ENCODE data around the gene MSL3.

MSL3 gene

DNA sequence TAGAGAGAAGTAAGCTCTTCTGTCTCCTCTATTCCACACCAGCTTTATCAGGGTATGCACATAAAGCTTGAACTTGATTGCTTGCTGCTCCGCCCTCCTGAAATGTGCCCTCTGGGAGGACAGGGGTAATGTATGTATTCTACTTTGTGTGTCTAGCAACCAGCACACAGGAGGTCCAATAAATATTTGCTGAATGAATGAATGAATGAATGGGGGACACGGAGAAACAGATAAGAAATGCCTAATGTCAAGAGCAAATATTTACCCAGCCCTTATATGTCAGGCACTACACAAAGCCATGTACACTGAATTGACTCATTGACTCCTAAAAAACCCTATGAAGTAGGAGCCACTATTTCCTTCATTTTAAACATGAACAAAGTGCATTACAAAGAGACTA is 2.3 kb upstream of the MSL3 start:
- Mint-ChIP-seq H3K9me3 (no peaks in the 10 kb centered on the region), H3K27me3 (peaks cover 8% of the 10 kb centered on the region), H3K4me3 (no peak overlapping the region), H3K27ac (no peak overlapping the region), H3K4me1 (peaks cover 11% of the 10 kb centered on the region)
- DNase-seq (no peak), ATAC-seq (no peak)

DNA sequence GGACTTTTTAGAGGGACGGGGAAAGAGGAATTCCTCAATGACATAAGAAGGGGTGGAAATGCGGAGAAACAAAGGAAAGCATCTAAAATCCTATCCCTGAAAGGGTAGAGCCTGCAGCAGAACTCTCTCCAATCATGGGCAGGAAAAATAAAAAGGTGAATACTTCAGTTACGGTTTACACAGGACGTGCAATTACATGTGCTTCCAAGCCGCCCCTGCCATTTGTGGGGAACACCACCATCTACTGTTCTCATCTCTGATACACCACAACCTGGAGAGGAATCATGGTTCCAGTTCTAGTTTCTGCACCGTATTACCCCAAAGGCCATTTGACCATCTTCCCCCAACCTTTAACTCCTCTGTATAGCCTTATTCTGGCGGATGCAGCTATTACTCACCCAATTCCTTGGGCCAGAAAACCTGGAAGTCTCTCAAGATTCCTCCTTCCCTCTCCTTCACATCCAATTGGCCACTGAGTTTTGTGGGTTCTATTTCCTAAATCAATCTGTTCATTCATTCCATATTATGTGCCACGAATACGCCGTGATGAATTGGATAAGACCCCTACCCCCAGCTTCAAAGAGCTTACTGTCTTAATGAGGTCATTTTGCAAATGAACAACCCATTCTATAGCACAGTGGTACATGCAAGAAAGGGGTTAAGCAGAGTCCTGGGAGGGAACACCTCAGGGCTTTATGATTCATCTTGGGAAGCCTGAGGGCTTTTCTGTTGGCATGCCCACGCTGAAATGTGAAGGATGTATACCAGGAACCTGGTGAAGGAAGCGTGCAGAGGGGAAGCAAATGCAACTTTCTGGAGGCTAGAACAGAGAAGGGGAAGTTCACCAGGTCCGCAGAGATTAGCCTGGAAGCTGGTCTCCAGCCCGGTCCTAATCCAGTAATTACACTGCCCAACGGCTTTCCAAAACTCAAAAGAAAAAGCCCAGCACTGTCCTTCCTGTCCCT is 1.4 kb upstream of the MSL3 start:
- ATAC-seq (no peak), DNase-seq (no peak)
- H3K27me3 Mint-ChIP-seq: peaks cover 8% of the 10 kb centered on the region
- no peaks in the 10 kb centered on the region for H3K9me3 Mint-ChIP-seq
- H3K27ac Mint-ChIP-seq: no peak overlapping the region
- H3K4me1 Mint-ChIP-seq: peaks cover 11% of the 10 kb centered on the region
- H3K4me3 Mint-ChIP-seq: peak overlapping the region; percentile 67 to 68

DNA sequence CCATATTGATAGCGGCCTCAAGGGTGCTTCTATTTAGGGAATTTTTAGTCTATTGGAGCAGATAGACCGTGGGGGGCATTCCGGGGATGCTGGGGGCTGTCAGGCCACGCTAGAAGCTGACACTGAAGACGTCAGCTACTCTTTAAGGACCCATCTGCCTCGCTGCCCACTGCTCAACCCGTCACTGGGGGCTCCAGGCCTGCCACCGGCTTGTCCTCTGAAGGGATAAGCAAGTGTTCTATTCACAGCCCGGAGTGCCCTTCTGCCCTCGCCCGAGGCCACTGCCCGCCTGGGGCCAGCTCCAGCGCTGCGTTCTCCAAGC is 679 bp upstream of the MSL3 start:
- Mint-ChIP-seq H3K4me3 (peak overlapping the region; percentile 65 to 76), H3K27me3 (peaks cover 8% of the 10 kb centered on the region), H3K27ac (no peak overlapping the region), H3K9me3 (no peaks in the 10 kb centered on the region), H3K4me1 (peaks cover 11% of the 10 kb centered on the region)
- DNase-seq (peak in 1 of 2 donors; percentile 8), ATAC-seq (no peak)

DNA sequence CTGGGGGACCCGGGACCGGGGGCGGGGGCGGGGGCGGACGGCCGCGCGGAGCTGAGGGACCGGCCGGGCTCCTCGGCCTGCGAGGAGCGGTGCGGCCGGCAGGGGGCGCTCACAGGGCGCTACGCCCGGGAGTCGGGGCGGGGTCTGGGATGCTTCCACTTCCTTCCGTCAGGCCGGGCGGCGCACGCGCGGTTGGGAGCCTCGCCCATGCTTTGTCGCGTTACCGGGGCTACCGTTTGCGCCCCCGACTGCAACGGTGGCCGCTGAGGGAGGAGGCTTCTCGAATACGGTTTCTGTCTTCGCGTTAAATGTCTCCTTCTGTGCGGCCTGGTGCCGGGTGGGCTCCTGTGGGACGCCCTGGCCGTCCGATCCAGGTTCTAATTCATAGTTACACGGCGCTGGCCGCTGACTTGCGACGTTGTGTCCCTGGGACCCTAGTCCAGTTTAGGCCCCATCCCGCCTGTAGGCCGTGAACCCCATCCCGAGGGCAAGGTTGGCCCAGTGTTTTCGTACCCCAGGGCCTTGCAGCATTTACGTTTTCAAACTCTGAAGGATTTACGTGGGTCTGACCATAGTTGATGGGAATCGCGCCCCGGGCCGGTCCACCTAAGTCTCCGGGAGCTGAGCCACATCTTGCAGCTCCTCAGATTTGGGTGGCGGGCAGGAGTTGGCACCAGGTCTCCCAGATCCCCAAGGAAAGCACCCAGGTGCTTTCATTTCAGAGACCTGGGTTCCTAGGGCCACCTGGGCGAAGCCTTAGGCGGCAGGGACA is 549 bp downstream of the MSL3 start:
- Mint-ChIP-seq H3K4me1 (peaks cover 13% of the 10 kb centered on the region), H3K27ac (peak overlapping the region; percentile 96 to 99), H3K9me3 (no peaks in the 10 kb centered on the region), H3K4me3 (peak overlapping the region; percentile 98 to 99), H3K27me3 (peaks cover 8% of the 10 kb centered on the region)
- DNase-seq (peak; percentile 84 to 91), ATAC-seq (peak; percentile 72)

- DNase-seq (no peak), ATAC-seq (peak; percentile 2)
- H3K27ac Mint-ChIP-seq: peak overlapping the region; percentile 96 to 99
- H3K9me3 Mint-ChIP-seq: no peaks in the 10 kb centered on the region
- H3K4me1 Mint-ChIP-seq: peaks cover 18% of the 10 kb centered on the region
- H3K4me3 Mint-ChIP-seq: peak overlapping the region; percentile 98 to 99
- peaks cover 8% of the 10 kb centered on the region for H3K27me3 Mint-ChIP-seq
Measured at GRCh38 chrX:11759172-11759460, 1.1 kb downstream of the MSL3 start.

- Mint-ChIP-seq H3K4me1 (peaks cover 24% of the 10 kb centered on the region), H3K27me3 (peaks cover 8% of the 10 kb centered on the region), H3K4me3 (peak overlapping the region; percentile 98 to 99), H3K9me3 (no peaks in the 10 kb centered on the region), H3K27ac (peak overlapping the region; percentile 96 to 99)
- ATAC-seq: peak; percentile 84
- DNase-seq: peak; percentile 52 to 78
Measured at GRCh38 chrX:11759461-11760311, 1.6 kb downstream of the MSL3 start.

DNA sequence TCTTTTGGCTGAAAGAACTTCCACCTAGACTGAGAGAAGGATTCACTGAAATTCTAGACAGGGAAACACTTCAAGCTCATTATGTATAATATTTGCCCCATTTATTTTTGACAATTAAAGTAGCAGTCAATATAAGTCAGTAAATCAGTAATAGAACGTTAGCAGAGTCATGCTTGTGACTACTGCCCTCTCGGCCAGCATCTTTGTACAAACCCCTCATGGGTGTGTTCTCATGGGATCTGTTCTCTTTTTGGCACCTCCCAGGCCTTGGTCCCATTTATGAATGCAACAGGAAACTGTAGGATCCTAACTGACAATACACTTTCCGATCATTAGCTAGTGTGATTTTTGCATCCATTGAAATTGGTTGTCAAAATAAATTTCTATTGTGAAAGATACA is 2.9 kb downstream of the MSL3 start:
- Mint-ChIP-seq H3K9me3 (no peaks in the 10 kb centered on the region), H3K27me3 (peaks cover 2% of the 10 kb centered on the region), H3K4me1 (peaks cover 36% of the 10 kb centered on the region), H3K27ac (peak overlapping the region; percentile 93 to 97), H3K4me3 (peak overlapping the region; percentile 75 to 89)
- ATAC-seq (no peak), DNase-seq (no peak)

GRCh38 chrX:11764602-11765067 is 6.6 kb downstream of the MSL3 start:
- H3K27ac Mint-ChIP-seq: peak overlapping the region; percentile 87 to 97
- ATAC-seq (peak; percentile 77), DNase-seq (peak in 1 of 2 donors; percentile 42)
- H3K9me3 Mint-ChIP-seq: no peaks in the 10 kb centered on the region
- peak overlapping the region; percentile 86 for H3K4me3 Mint-ChIP-seq
- no peaks in the 10 kb centered on the region for H3K27me3 Mint-ChIP-seq
- H3K4me1 Mint-ChIP-seq: peaks cover 50% of the 10 kb centered on the region

- peak overlapping the region; percentile 86 for H3K4me3 Mint-ChIP-seq
- H3K9me3 Mint-ChIP-seq: no peaks in the 10 kb centered on the region
- H3K4me1 Mint-ChIP-seq: peaks cover 55% of the 10 kb centered on the region
- H3K27ac Mint-ChIP-seq: peak overlapping the region; percentile 87 to 97
- DNase-seq: no peak
- H3K27me3 Mint-ChIP-seq: no peaks in the 10 kb centered on the region
- no peak for ATAC-seq
Measured at GRCh38 chrX:11765449-11765848, 7.4 kb downstream of the MSL3 start.

GRCh38 chrX:11766487-11766886 is 8.4 kb downstream of the MSL3 start:
- H3K27ac Mint-ChIP-seq: peak overlapping the region; percentile 63 to 79
- H3K9me3 Mint-ChIP-seq: no peaks in the 10 kb centered on the region
- DNase-seq (no peak), ATAC-seq (peak; percentile 22)
- H3K4me3 Mint-ChIP-seq: peak overlapping the region; percentile 86
- H3K27me3 Mint-ChIP-seq: no peaks in the 10 kb centered on the region
- peaks cover 60% of the 10 kb centered on the region for H3K4me1 Mint-ChIP-seq

- DNase-seq (peak in 1 of 2 donors; percentile 47), ATAC-seq (peak; percentile 57)
- peaks cover 60% of the 10 kb centered on the region for H3K4me1 Mint-ChIP-seq
- H3K4me3 Mint-ChIP-seq: peak overlapping the region in 1 of 2 donors; percentile 62
- no peaks in the 10 kb centered on the region for H3K9me3 Mint-ChIP-seq
- no peaks in the 10 kb centered on the region for H3K27me3 Mint-ChIP-seq
- H3K27ac Mint-ChIP-seq: peak overlapping the region; percentile 80 to 85
Measured at GRCh38 chrX:11768039-11768438, 10.0 kb downstream of the MSL3 start.

- Mint-ChIP-seq H3K4me3 (peak overlapping the region; percentile 39 to 58), H3K9me3 (no peaks in the 10 kb centered on the region)
Measured at GRCh38 chrX:11770320-11770719, 12.3 kb downstream of the MSL3 start.

DNA sequence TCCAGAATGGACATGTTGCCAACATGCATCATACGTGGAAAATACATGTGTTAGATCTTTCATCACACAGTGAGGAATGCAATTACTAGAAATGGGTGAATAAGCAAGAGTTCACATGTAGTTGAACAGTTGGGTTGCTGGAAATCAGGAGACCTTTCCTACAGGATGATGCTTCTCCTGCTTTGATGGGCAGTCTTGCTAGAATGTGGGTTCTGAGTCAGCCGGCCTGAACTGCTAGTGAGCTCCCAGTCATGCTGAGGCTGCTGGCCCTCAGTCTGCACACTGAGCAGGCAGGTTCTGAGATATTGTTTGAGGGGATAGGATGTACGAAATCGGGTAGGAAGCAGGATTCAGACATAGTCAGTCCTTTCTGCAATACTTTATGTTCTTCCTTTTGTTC is 20.2 kb downstream of the MSL3 start:
- peaks cover 23% of the 10 kb centered on the region for H3K4me1 Mint-ChIP-seq
- H3K27me3 Mint-ChIP-seq: no peaks in the 10 kb centered on the region
- no peak for ATAC-seq
- H3K4me3 Mint-ChIP-seq: no peak overlapping the region
- no peak overlapping the region for H3K27ac Mint-ChIP-seq
- no peaks in the 10 kb centered on the region for H3K9me3 Mint-ChIP-seq
- no peak for DNase-seq

More at GRCh38 chrX:11770320-11770719, 12.3 kb downstream of the MSL3 start:
- Mint-ChIP-seq H3K27ac (peak overlapping the region; percentile 91 to 92), H3K4me1 (peaks cover 51% of the 10 kb centered on the region), H3K27me3 (no peaks in the 10 kb centered on the region)
- ATAC-seq: peak; percentile 75
- DNase-seq: peak in 1 of 2 donors; percentile 48

- Mint-ChIP-seq H3K9me3 (no peaks in the 10 kb centered on the region), H3K27ac (no peak overlapping the region), H3K27me3 (no peaks in the 10 kb centered on the region), H3K4me1 (peaks cover 8% of the 10 kb centered on the region), H3K4me3 (no peak overlapping the region)
- DNase-seq (no peak), ATAC-seq (no peak)
Measured at GRCh38 chrX:11781133-11781532, 23.1 kb downstream of the MSL3 start.

- Mint-ChIP-seq H3K4me1 (peaks cover 8% of the 10 kb centered on the region), H3K27me3 (no peaks in the 10 kb centered on the region), H3K27ac (no peak overlapping the region), H3K4me3 (no peak overlapping the region), H3K9me3 (no peaks in the 10 kb centered on the region)
- ATAC-seq (peak; percentile 31), DNase-seq (no peak)
Measured at GRCh38 chrX:11781734-11782370, 23.8 kb downstream of the MSL3 start.
